ENCODE results near the gene TEX52. TPM values are rescaled to one million over a fixed set of nuclear protein-coding genes. Genes with fewer than 3 reads are reported as not detected.
A peak's percentile ranks its signal among the peaks of the same experiment; 100 is the strongest.

The TEX52 gene
- total and polyA plus RNA-seq, 10 of the 15 experiments (the other 5 are each of a cell fraction or from before 2014, with no cell fraction given): 0.23 TPM; not detected in 9

DNA sequence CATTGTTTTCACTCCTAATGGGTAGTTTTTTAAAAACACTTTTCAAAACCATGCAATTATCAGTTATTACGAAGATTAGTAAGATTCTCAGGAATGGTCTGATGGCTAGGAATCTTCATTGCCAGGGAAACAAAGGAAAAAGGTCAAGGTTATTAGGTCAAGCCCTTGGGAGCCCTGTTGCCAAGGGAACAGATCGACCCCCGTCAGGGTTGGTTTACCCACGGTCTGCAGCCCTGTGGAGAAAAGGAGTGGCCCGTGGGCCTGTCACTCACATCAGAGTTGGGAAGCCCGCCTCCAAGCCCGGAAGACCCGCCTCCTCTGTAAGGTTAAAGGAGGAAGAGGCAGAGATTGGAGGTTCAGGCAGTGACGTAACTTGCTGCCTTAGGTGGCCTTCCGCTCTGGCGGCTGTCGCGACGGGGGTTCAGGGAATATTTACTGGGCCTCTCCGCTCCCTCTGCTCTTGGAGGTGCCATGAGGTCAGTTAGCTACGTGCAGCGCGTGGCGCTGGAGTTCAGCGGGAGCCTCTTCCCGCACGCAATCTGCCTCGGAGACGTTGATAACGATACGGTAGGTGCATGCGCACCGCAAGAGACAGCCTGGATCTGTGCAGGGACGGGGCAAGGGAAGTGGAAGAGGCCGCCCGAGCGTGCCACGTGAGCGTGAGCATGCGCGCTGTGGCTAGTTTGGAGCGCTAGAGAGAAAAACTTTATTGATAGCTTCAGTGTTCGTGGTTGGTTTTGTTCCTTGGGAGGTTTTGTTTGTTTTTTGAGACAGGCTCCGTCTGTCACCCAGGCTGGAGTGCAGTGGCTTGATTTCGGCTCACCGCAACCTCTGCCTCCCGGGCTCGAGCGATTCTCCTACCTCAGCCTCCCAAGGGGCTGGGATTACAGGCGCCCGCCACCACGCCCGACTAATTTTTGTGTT, 44.3 kb downstream of the TEX52 start, which contains the start of gene ITFG2 (continued):
- TF ChIP-seq BACH1 (IDR thresholded peaks at IDR 0.05; ENCODE audit: borderline replicate concordance): peak; percentile 93
- peak; percentile 94; the same call in 1 of the 2 replicates for TF ChIP-seq HDGF (IDR thresholded peaks at IDR 0.05)
- 0 out of 2 replicates have a peak, but pooled peaks have one; percentile 25 for TF ChIP-seq WRNIP1 (IDR thresholded peaks at IDR 0.05; ENCODE audit: borderline replicate concordance, low read depth, low read length)
- TF ChIP-seq DPF2 (IDR thresholded peaks at IDR 0.05): peak; percentile 96
- peak; percentile 92 for TF ChIP-seq GABPA (IDR thresholded peaks at IDR 0.05; ENCODE audit: low read depth)
- TF ChIP-seq TARDBP (IDR thresholded peaks at IDR 0.05; ENCODE audit: borderline replicate concordance): peak; percentile 95
- TF ChIP-seq, protein P1, sequence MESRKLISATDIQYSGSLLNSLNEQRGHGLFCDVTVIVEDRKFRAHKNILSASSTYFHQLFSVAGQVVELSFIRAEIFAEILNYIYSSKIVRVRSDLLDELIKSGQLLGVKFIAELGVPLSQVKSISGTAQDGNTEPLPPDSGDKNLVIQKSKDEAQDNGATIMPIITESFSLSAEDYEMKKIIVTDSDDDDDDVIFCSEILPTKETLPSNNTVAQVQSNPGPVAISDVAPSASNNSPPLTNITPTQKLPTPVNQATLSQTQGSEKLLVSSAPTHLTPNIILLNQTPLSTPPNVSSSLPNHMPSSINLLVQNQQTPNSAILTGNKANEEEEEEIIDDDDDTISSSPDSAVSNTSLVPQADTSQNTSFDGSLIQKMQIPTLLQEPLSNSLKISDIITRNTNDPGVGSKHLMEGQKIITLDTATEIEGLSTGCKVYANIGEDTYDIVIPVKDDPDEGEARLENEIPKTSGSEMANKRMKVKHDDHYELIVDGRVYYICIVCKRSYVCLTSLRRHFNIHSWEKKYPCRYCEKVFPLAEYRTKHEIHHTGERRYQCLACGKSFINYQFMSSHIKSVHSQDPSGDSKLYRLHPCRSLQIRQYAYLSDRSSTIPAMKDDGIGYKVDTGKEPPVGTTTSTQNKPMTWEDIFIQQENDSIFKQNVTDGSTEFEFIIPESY (IDR thresholded peaks at IDR 0.05): no peak
- TF ChIP-seq STAT1 (conservative IDR thresholded peaks at IDR 0.05): peak; percentile 93; the same call in 1 of the 2 replicates
- TF ChIP-seq SMAD1 (IDR thresholded peaks at IDR 0.05; ENCODE audit: low read depth, partially characterized antibody): peak; percentile 82
- no peak for TF ChIP-seq EZH2 (IDR thresholded peaks at IDR 0.05; ENCODE audit: borderline replicate concordance, control insufficient read depth, low read depth, low read length)
- no peak for TF ChIP-seq ZNF24 (IDR thresholded peaks at IDR 0.05)
- TF ChIP-seq ZNF217 (IDR thresholded peaks at IDR 0.05): no peak
- TF ChIP-seq MEF2A (IDR thresholded peaks at IDR 0.05; ENCODE audit: insufficient read depth, low read depth, low read length): no peak
- peak; percentile 10; the same call in 1 of the 2 replicates for TF ChIP-seq TCF12 (IDR thresholded peaks at IDR 0.05; ENCODE audit: low read depth, low read length)
- peak; percentile 98 for TF ChIP-seq NBN (IDR thresholded peaks at IDR 0.05)
- TF ChIP-seq, protein P2, sequence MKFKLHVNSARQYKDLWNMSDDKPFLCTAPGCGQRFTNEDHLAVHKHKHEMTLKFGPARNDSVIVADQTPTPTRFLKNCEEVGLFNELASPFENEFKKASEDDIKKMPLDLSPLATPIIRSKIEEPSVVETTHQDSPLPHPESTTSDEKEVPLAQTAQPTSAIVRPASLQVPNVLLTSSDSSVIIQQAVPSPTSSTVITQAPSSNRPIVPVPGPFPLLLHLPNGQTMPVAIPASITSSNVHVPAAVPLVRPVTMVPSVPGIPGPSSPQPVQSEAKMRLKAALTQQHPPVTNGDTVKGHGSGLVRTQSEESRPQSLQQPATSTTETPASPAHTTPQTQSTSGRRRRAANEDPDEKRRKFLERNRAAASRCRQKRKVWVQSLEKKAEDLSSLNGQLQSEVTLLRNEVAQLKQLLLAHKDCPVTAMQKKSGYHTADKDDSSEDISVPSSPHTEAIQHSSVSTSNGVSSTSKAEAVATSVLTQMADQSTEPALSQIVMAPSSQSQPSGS (IDR thresholded peaks at IDR 0.05; ENCODE audit: low read length): peak; percentile 73
- peak; percentile 100 for TF ChIP-seq ESRRA (IDR thresholded peaks at IDR 0.05; ENCODE audit: low read length)
- no peak for TF ChIP-seq NFIC (IDR thresholded peaks at IDR 0.05; ENCODE audit: low read depth, low read length)
- no peak for TF ChIP-seq CHD4 (IDR thresholded peaks at IDR 0.05)
- TF ChIP-seq IKZF2 (IDR thresholded peaks at IDR 0.05): peak; percentile 80
- peak; percentile 95 for TF ChIP-seq IKZF1 (conservative IDR thresholded peaks at IDR 0.05)
- TF ChIP-seq BMI1 (IDR thresholded peaks at IDR 0.05; ENCODE audit: borderline replicate concordance): peak; percentile 96
- peak; percentile 91 for TF ChIP-seq NRF1 (conservative IDR thresholded peaks at IDR 0.05; ENCODE audit: low read depth, low read length)
- TF ChIP-seq CREM (IDR thresholded peaks at IDR 0.05; ENCODE audit: low read depth): peak; percentile 68
- TF ChIP-seq, protein P3, sequence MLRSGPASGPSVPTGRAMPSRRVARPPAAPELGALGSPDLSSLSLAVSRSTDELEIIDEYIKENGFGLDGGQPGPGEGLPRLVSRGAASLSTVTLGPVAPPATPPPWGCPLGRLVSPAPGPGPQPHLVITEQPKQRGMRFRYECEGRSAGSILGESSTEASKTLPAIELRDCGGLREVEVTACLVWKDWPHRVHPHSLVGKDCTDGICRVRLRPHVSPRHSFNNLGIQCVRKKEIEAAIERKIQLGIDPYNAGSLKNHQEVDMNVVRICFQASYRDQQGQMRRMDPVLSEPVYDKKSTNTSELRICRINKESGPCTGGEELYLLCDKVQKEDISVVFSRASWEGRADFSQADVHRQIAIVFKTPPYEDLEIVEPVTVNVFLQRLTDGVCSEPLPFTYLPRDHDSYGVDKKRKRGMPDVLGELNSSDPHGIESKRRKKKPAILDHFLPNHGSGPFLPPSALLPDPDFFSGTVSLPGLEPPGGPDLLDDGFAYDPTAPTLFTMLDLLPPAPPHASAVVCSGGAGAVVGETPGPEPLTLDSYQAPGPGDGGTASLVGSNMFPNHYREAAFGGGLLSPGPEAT (IDR thresholded peaks at IDR 0.05; ENCODE audit: low read depth): peak; percentile 96
- no peak for TF ChIP-seq SMC3 (IDR thresholded peaks at IDR 0.05; ENCODE audit: borderline replicate concordance, low read length)
- peak; percentile 50 for TF ChIP-seq MEF2B (IDR thresholded peaks at IDR 0.05; ENCODE audit: partially characterized antibody, poor library complexity, severe bottlenecking)
